H1 (cell line): ENCODE measurements around the gene ZSCAN4.

Experiments
- BRCA1 ChIP-seq: IDR thresholded peaks from 2 replicates; pipeline ENCODE4 v1.6.1; 2012; ENCODE audit warnings: low read depth, low read length, improper control_type of control experiment
- JUN ChIP-seq: IDR thresholded peaks from 2 replicates; pipeline ENCODE4 v1.6.1; 2011; ENCODE audit warnings: low read depth, mild to moderate bottlenecking, improper control_type of control experiment, low read length
- POLR2A ChIP-seq, 2 experiments: IDR thresholded peaks; 1 replicate in 1 of 2; 2 replicates in 1 of 2; pipeline ENCODE4 v1.6.1; 2011; ENCODE audit warnings: low read depth in 2 of 2, low read length in 2 of 2, mild to moderate bottlenecking in 2 of 2; ENCODE audit errors: control extremely low read depth in 1 of 2
- POLR2AphosphoS5 ChIP-seq: IDR thresholded peaks from 2 replicates; pipeline ENCODE4 v1.6.1; 2011; ENCODE audit warnings: low read depth, low read length
- ZNF274 ChIP-seq: IDR thresholded peaks from 2 replicates; pipeline ENCODE4 v1.7.0; 2012; ENCODE audit warnings: low read length, borderline replicate concordance; ENCODE audit errors: extremely low read depth

- TF ChIP-seq ZNF274: no peak
- no peak for TF ChIP-seq POLR2A (IDR thresholded peaks at IDR 0.05; ENCODE audit: control extremely low read depth in 1 of 2, low read depth in 2 of 2, low read length in 2 of 2)
- TF ChIP-seq JUN: no peak
- no peak for TF ChIP-seq BRCA1
- TF ChIP-seq POLR2AphosphoS5: no peak
These were observed 13.6 kb downstream of the ZSCAN4 start for GRCh38 chr19:57682226-57682766.
